Caki2 (cell line): ENCODE results near the gene GCNT2. TPM values are rescaled to one million over a fixed set of nuclear protein-coding genes. Genes with fewer than 3 reads are reported as not detected.
"Not testable (repeated sequence)": the region's sequence is repeated elsewhere in the genome, so short reads cannot be mapped to it uniquely, and the experiment has no call there.

Source experiments
- DNase-seq: peaks from one replicate; pipeline ENCODE4 v3.0.0-alpha.2; 2015; ENCODE audit warnings: low read depth
- in situ Hi-C: cut with HindIII; loops from 2 replicates; pipeline ENCODE4 v1.10.0; 2016; ENCODE audit warnings: low sequenced_read_pairs, low pct_unique_long_range_greater_than_20kb, mixed read lengths
- total RNA-seq: library from RNA; depleted of rRNA; stranded (reverse); fragments of >200 nt; shearing (Covaris generic); gene quantifications from 2 replicates; pipeline ENCODE4 v1.2.3, GENCODE V29; 2014; ENCODE audit warnings: low replicate concordance

The GCNT2 gene
- total RNA-seq, 1 experiment from 2014 or later, result 43.9 TPM

GRCh38 chr6:10617008-10617696, 96.0 kb downstream of the GCNT2 start:
- in situ Hi-C loops, result no loop called here
- no peak for DNase-seq

DNA sequence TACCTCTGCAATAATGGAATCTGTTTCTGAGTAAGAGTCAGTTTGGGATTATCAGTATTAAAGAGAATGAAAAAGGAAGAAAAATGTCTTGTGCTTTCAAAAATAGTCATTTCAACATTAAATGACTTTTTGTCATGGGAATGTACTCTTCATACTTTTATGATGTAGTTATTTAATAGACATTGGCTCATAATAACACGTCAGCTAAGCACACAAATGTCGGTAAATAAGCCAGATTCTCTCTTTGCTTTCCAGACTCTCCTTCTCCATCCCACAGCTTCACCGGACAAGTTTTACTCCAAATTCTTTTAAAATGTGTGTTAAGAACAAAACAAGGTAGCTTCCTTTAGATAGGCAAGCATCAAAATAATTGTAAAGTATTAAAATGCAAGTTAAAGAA, 97.3 kb downstream of the GCNT2 start:
- in situ Hi-C loops, result no loop called here
- DNase-seq, result no peak

DNA sequence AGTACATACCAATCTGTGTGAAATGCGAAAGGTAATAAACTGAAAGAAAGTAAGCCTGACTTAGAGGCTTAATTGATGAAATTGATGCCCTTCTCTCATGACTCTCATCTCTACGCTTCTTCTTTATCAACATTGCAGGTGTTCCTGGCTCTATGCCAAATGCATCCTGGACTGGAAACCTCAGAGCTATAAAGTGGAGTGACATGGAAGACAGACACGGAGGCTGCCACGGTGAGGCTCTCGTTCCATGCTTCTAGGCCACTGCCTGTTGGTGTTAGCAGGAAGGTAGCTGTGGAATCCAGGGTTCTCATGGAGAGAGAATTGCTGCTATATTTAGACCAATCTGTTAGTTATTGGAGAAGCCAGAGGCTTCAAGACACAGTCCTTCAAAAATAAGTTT, 100.1 kb downstream of the GCNT2 start:
- in situ Hi-C loops, result no loop called here
- no peak for DNase-seq

DNA sequence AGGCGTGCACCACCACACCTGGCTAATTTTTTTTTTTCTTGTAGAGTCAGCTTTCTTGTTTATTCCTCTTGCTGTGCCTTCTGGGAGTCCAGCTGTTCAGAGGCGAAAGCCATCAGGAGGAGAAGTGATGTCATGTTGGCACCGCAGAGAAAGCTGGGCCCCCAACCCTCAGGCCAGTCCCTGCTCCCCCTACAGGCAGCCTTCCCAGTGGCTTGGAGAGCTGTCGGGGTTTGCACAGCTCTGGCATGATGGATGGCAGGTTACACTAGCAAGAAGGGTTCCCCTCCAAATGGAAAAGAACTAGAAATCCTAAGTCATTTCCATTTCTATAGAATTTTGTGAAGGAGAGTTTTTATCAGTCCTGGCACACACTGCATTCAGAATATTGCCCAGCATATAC, 100.7 kb downstream of the GCNT2 start:
- in situ Hi-C loops, result no loop called here
- DNase-seq, result no peak

- in situ Hi-C loops, result no loop called here
- DNase-seq, result no peak
Measured at GRCh38 chr6:10624836-10625235, 103.7 kb downstream of the GCNT2 start.

- in situ Hi-C loops, result no loop called here
- DNase-seq, result no peak
Measured at GRCh38 chr6:10626154-10626741, 105.1 kb downstream of the GCNT2 start.

DNA sequence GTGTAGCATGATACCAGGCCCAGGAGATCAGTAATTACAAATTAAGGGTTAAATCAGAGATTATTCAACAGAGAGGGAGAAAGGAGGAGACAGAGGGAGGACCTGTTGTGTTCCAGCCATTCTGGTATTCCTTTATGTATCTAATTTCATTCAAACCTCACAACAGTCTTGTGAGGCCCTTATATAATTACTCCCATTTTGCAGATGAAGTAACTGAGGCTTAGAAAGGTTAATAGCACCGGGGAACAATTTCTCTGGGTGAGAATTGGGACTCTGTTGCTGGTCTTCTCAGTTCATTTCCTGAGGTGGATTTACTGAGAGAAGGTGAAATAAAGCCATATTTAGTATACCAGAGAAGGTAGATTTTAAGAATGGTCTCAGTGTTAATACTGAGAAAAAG, 106.6 kb downstream of the GCNT2 start:
- DNase-seq, result no peak
- in situ Hi-C loops, result no loop called here

GRCh38 chr6:10630178-10630577, 109.0 kb downstream of the GCNT2 start:
- no peak for DNase-seq
- in situ Hi-C loops, result no loop called here

GRCh38 chr6:10633216-10633615, 112.1 kb downstream of the GCNT2 start:
- DNase-seq, result peak; percentile 68
- in situ Hi-C loops, result no loop called here

- in situ Hi-C loops, result no loop called here
- DNase-seq, result no peak
Measured at GRCh38 chr6:10640412-10640811, 119.3 kb downstream of the GCNT2 start.

- DNase-seq, result no peak
- in situ Hi-C loops, result no loop called here
Measured at GRCh38 chr6:10641528-10641927, 120.4 kb downstream of the GCNT2 start.

DNA sequence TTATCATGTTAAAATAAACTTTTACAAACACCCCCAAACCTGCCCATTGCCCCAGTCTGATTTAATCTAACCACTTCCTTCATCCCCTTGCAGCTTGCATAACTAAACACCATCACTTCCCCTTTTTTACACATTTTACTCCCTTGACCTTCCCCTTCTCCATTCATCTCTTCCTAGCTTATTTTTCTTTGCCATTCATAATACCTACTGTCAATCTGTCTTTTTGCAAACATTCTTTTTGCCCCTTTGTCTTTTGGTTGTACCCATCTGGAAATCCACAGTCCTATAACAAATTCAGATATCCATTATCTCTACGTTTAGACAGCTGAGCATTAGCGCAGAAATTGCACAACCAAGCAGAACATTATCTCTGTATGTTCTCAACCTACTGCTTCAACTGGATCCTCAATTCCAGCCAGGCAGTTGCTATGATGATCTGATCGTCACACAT, 122.1 kb downstream of the GCNT2 start:
- in situ Hi-C loops, result no loop called here
- no peak for DNase-seq

GRCh38 chr6:10644225-10644624, 123.1 kb downstream of the GCNT2 start:
- no peak for DNase-seq
- in situ Hi-C loops, result no loop called here

- in situ Hi-C loops, result no loop called here
- no peak for DNase-seq
Measured at GRCh38 chr6:10655508-10656055, 134.4 kb downstream of the GCNT2 start.

DNA sequence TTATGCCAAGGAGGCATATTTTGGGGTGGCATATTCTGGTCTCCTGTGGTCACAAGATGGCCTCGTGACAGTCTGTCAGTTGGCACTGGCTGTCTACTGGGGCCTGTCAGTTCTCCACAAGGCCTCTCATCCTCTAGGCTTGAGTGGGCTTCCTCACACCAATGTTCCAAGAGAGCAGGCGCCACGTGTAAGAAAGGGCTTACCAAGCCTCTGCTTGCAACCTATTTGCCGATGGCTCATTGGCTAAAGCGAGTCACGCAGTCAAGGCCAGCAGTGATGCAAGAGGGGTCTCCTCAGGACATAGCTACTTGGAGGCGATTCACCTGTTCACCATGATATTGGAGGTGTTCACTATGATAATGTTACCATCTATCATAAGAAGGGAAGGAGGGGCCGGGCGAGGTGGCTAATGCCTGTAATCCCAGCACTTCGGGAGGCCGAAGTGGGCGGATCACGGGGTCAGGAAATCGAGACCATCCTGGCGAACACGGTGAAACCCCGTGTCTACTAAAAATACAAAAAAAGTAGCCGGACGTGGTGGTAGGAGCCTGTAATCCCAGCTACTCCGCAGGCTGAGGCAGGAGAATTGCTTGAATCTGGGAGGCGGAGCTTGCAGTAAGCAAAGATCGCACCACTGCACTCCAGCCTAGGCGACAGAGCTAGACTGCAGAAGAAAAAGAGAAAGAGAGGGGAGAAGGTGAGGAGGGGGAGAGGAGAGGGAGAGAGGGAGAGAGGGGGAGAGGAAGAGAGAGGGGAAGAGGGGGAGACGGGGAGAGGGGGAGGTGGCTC, 138.0 kb downstream of the GCNT2 start:
- peak; percentile 14 for DNase-seq
- in situ Hi-C loops, result no loop called here

- peak; percentile 49 for DNase-seq
Measured at GRCh38 chr6:10659699-10660348, 138.7 kb downstream of the GCNT2 start.

GRCh38 chr6:10660431-10661191, 139.5 kb downstream of the GCNT2 start:
- peak; percentile 53 for DNase-seq
- in situ Hi-C loops, result not testable (repeated sequence)

More at GRCh38 chr6:10659699-10660348, 138.7 kb downstream of the GCNT2 start:
- in situ Hi-C loops, result no loop called here

DNA sequence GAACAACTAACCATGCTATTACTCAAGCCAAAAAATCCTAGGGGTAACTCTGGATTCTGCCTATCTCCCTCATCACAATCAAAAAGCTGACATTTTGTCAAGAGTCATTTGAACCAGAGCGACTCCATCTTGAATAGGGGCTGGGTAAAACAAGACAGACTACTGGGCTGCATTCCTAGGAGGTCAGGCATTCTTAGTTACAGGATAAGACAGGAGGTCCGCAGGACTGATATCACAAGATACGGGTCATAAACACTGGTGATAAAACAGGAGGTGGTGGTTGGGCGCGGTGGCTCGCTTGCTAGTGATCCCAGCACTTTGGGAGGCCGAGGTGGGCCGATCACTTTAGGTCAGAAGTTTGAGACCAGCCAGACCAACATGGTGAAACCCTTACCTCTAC, 141.1 kb downstream of the GCNT2 start:
- no peak for DNase-seq
- in situ Hi-C loops, result no loop called here
